Measurements from ENCODE around the gene CYTH1.

DNA sequence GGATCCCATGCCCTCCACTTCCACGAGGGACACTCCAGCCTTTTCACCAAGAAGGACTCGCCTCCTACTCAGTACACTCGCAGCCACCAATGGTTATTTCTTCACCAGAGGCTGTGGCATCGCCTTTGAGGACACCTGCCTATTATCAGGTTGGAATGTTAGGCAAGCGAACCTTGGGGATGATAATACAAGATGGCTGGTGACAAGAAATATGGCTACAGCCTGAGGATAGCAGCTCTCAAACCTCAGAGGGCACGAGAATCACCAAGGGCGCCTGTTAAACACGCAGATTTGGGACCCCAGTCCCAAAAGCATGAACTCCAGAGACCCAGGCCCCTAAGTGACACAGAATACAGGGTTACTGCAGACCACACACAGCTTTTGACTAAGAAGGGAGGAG lies 58.1 kb downstream of the CYTH1 start:
- TF ChIP-seq, protein P1, sequence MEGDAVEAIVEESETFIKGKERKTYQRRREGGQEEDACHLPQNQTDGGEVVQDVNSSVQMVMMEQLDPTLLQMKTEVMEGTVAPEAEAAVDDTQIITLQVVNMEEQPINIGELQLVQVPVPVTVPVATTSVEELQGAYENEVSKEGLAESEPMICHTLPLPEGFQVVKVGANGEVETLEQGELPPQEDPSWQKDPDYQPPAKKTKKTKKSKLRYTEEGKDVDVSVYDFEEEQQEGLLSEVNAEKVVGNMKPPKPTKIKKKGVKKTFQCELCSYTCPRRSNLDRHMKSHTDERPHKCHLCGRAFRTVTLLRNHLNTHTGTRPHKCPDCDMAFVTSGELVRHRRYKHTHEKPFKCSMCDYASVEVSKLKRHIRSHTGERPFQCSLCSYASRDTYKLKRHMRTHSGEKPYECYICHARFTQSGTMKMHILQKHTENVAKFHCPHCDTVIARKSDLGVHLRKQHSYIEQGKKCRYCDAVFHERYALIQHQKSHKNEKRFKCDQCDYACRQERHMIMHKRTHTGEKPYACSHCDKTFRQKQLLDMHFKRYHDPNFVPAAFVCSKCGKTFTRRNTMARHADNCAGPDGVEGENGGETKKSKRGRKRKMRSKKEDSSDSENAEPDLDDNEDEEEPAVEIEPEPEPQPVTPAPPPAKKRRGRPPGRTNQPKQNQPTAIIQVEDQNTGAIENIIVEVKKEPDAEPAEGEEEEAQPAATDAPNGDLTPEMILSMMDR (IDR thresholded peaks at IDR 0.05), result no peak
- no peak for TF ChIP-seq POLR2A (IDR thresholded peaks at IDR 0.05)

Data from Peyer's patch (tissue), 4 donors.